GM19023 (cell line): ENCODE measurements around the gene RAB23.

Experiments used
- ATAC-seq: cut with Tn5 transposase; IDR thresholded peaks from one replicate; pipeline ENCODE4 v1.9.1; 2021; ENCODE audit warnings: mild to moderate bottlenecking, moderate library complexity; ENCODE audit not compliant: unreplicated experiment

Gene RAB23

DNA sequence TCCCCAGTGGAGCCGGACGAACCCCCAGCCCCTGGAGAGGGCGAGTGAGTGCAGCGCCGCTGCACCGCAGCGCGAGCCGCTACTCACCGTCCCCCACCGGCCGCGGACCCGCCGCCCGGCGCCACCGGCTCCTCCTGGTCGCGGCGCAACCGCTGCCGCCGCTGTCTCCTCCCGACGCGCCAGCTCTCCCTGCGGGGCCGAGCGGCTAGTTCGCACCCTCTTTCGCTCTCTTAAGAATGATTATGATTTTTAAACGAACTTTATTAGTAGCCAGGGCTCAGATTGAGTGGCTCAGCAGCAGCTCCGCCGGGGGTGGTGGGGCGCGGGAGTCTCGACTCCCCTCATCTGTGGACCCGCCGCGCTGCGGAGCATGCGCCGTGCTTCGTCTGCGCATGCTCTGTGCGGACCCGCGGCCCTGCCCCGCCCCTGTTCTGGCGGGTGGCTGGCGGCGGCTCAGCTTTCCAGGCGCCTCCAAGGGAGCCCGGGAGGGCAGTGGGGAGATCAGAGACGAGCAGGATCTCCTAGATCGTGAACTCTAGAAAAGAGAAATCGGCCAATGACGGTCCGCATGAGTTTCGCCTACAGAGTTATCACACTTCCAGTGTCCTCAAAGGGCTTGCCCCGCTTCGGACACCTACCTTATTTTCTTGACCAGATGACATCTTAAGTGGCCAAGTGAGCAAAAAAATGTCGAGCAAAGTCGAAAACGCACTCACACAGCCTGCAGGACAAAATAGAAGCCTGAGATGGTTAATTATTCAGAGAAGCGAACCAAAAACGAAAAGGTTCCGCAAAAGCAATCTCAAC lies at the start of gene RAB23:
RAB23 (minus strand) TSS at position 372 of the 807 bp plus-strand sequence. CDS start 11,927 bp downstream, outside the sequence.
- peak; percentile 86 for ATAC-seq

DNA sequence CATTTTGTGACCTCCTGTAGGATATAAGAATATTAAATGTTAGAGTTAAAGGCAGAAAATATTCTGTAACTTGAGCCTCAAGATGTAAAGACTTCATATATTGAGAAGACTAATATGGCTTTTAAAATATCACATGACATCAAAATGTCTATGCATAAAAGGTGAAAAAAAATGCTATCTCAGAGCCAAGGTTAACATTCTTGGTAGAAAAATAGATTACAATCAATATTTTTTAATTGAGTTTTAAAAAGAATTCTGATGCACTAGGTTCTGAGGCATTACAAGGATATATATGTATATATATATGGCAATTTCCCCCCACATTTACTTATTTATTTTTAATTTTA lies 46.2 kb upstream of the RAB23 start:
- ATAC-seq: no peak

- ATAC-seq: no peak
These were observed 45.6 kb upstream of the RAB23 start for GRCh38 chr6:57267586-57268293.

GRCh38 chr6:57265755-57266221 lies 43.7 kb upstream of the RAB23 start:
- ATAC-seq: no peak

- ATAC-seq: no peak
These were observed 41.6 kb upstream of the RAB23 start for GRCh38 chr6:57263739-57264138.

DNA sequence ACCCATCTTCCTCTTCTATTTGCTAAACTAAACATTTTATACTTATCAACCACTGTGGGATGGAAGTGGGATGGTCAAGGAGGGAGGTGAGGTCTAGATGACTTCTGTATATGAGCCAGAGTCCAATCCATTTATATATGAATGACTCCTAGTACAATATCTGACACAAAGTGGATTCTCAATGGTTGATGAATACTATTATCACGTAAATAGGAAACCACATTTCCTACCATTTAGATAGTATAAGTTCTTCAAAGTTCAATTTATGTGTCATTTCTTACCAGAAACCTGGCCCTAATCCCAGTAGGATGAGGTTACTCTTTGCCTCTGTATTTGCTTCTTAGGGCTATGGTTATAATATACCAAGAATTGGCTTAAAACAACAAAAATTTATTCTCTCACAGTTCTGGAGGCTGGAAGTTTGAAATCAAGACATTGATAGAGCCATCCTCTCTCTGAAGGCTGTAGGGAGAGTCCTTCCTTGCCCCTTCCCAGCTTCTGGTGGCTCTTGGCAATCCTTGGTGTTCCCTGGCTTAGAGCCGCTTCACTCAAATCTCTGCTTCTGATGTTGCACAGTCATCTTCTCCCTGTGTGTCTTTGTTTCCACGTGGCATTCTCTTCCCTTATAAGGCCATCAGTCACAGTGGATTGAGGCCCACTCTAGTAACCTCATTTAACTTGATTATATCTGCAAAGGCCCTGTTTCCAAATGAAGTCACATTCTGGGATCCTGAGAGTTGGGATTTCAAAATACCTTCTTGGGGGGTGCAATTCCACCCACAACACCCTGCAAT lies 41.0 kb upstream of the RAB23 start:
- ATAC-seq: no peak

DNA sequence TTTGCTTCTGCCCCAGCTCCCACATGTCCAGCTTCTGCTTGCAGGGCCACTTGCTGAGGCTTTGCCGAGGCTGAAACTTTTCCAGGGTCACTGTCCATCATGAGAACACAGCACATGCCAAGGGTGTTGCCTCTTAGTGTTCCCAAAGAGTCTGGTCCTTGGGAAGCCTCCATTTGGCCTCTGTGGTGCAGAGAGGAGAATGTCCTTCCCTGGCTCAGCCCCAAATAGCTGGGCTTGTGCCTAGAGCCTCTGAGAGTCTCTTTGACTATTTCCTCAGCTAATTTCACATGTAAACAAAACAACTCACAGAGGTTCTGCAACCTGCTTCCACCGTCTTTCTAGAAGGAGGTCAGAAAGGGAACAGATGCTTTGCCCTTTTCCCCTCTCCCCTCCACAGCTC lies 40.4 kb upstream of the RAB23 start:
- no peak for ATAC-seq

DNA sequence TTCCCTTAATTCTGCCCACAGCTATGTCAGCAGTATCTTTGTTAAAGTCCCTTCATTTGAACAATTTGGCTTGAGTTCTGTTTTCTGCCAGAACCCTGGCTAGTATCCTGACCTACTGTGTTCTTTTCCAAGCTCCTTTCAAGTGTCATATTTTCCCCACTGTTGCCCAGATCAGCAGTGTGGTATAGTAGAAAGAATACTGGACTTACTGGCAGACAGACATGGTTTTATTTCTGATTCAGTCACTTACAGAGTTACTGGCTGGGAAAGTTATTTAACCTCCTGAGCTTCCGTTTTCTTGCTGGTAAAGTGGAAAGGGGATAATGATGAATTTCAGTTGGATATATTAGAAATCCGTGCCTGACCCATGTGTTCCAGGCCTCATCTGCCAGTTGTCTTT lies 39.8 kb upstream of the RAB23 start:
- ATAC-seq: no peak

GRCh38 chr6:57259064-57259463 lies 37.0 kb upstream of the RAB23 start:
- no peak for ATAC-seq

DNA sequence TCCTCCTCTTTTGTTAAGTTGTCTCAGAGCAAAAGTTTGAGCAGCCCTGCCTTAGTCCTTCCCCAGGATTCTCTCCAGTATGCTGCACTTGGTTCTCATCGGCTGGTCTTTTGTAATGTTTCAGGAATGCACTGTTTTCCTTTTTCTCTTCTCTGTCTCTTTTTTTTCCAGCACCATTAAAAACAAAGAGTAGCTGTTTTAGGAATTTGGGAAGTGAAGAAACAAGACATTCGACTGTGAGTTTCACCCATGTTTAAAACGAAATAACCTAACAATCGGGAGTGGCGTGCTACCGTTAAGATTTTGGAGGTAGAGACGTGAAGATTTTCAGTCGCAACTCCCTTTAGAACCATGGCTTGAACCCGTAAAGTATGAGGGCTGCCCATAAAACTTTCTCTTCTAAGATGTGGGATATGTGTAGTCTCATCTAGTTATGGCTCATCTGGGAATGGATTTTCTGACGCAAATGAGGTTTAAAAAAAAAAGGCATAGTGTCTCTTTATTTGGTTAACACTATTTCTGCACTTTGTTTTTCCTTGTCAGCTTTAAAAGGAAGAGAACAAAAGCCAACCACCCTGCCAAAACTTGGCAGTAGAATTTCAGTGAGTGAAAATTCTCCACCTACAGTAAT lies 35.9 kb upstream of the RAB23 start:
- ATAC-seq: no peak

- ATAC-seq: no peak
These were observed 34.4 kb upstream of the RAB23 start for GRCh38 chr6:57256541-57256940.

DNA sequence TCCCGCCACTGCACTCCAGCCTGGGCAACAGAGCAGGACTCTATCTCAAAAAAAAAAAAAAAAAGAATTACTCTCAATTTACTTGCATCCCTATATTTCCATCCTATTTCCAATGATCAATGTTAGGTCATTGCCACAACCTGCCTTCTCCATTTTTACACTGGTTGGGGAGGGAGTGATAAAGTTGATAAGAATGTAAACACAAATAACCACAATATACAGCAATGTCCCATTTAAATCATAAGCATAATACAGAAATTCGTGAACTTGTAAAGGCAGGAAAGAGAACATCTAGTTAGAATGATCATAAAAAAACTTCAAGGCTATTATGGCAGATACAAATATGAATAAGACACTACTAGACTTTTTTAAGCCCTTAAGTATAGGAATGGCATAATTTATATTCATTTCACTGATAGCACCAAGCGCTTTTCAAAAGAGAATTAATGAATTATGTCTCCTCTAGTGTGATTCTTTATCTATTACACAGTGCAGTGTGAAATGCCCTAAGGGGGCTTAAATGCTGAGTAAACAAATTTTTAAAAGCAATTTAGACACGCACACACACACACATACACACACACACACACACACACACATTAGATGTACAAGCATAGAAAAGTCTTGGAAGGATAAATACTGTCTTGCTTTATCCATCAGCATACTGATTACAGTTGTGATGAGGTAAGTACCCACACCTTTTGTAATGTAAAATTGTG lies 33.5 kb upstream of the RAB23 start:
- ATAC-seq: no peak

DNA sequence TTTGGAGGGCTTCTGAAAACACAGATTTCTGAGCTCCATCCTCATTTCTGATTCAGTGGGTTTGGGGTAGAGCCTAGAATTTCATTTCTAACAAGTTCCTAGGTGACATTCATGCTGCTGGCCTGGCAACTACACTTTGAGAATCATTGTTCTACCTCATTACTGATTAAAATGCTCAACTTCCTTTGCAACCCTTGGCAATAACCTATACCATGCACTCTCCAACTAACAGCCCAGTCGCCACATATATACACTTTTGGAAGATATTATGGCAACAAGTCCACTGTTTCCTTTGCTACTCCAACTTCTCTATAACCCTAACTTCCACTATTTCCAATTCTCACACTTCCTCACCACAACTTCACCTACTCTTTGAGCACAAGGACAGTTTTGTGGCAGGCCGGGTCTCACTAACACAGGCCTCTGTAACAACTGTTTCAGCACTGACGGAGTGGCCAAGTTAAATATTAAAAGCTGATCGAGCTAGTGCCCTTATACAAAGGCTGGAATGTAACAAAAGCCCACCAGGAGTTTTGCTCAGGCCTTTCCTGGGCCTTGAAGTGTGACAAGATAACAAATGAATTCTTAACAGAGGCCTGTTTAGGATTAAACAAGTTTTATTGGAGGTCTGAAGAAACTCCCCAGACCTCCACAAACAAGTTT lies 32.1 kb upstream of the RAB23 start:
- ATAC-seq: no peak

DNA sequence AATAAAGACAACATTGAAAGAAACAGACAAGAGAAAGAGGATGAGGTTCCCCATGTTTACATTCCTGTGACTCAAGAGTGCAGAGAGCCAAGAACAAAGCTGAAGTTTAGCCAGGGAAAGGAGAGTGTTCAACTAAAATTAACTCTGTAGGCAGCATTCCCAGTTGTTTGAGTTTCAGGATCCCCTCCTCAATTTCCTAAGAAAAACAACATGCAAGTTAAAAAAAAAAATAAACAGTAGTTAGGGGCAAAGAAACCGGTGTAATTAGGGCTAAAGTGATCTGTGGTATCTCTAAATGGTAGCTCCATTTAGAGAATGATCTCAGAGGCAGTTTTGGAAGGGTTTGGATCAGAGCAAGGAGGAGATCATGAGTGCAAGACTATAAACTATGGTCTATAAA lies 30.9 kb upstream of the RAB23 start:
- no peak for ATAC-seq

DNA sequence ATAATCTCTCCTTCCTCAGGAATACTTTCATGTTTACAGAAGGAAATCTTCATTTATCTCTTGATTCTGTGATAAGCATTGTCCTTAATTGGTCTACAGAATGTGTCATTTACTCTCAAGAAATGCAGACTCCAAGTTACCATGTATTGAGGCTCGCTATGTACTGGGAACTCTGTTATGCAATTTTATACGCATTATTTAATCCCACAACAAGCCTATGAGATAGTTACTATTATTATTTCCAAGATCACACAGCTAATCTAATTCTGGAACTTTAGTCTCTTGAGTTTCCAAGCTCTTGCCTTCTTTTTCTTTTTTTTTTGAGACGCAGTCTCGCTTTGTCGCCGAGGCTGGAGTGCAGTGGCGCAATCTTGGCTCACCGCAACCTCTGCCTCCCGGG lies 30.0 kb upstream of the RAB23 start:
- no peak for ATAC-seq

DNA sequence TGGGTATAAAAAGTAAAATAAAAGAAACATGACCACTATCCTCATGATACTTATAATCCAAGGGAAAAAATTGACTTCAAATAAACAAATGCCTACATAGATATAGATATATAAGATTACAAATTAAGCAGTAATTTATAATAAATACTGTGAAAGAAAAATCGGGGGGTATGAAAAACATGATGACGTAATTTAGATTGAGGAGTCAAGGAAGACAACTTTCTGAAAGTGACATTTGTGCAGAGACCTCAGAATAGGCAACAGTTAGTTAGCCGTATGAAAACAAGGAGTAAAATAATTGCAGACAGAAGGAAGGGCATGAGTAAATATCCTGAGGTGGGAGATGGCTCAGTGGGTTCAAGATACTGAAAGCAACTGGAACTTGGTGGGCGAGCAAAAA lies 28.2 kb upstream of the RAB23 start:
- no peak for ATAC-seq

DNA sequence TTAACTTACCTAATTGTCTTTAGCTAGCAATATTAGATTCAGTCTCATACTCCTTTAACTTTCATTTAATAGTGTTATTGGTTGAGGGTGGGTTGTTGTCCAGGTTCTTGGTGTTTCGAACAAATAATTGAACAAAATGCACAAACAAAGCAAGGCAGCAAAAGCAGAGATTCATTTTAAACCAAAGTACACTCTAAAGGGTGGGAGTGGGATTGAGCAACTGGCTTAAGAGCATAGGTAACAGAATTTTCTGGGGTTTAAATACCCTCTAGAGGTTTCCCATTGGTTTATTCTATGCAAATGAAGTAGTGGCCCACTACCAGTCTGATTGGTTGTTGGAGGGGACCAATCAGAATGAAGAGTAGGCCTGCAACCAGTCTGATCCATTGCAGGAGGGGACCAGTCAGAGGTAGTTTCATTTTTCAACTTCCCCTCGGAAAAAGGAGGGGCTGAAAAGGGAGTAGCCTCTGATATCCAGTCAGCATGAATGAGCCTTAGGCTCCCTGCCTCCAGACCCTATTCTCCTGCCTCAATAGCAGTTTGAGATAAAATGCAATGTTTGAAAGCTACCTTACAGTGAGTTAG lies 26.3 kb upstream of the RAB23 start:
- ATAC-seq: no peak

DNA sequence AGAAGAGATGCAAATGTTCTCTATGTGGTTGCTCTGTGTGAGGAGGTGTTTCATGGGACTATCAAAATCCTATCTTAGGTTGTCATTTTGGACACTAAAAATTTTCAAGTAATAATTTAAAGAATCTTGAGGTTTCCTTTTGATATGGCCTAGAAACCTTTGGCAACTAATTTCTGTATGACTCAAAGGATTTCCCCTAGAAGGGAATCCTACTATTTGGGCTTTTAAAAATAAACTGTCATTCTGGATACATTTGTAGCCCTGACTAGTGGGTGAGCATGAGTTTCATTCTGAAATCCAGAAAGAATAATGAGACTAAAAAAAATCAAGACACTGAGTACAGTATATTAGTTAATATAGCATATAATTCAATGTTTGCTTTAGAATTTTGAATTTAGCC lies 25.5 kb upstream of the RAB23 start:
- ATAC-seq: no peak

- no peak for ATAC-seq
These were observed 24.2 kb upstream of the RAB23 start for GRCh38 chr6:57246307-57246706.

DNA sequence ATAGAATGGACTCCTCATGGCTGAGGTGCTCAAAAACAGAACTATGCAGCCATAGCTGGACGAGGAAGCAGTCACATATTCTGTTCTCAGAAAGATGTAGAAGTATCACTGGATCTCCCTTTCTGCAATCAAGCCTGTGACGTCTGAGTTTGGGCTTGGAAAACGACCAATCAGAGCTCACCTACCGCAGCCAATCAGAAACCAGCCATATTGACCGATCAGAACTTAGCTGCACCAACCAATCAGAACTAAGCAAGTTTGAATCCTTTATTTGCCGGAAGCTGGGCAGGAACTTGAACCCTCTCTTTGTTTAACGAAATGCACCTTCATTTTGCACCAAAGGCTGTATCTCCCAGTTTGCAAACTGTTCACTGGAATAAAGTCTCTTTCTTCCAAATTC lies 21.8 kb upstream of the RAB23 start:
- no peak for ATAC-seq
